Endodermal cell (in vitro differentiated cells): ENCODE measurements around the gene PPP2R2C. TPM values are rescaled to one million over a fixed set of nuclear protein-coding genes. Genes with fewer than 3 reads are reported as not detected.
A peak's percentile ranks its signal among the peaks of the same experiment; 100 is the strongest.

Experiments used
- DNase-seq: peaks from one replicate; pipeline ENCODE4 v3.0.0-alpha.2; 2017
- H3K27ac ChIP-seq: 2 replicates; pipeline ENCODE4 v1.5.1; 2013; ENCODE audit warnings: mild to moderate bottlenecking, low read depth, low read length, moderate library complexity
- H3K27me3 ChIP-seq: 2 replicates; pipeline ENCODE4 v1.6.1; 2013; ENCODE audit warnings: mild to moderate bottlenecking, low read length, moderate library complexity; ENCODE audit not compliant: insufficient read depth, control insufficient read depth, poor library complexity, severe bottlenecking
- H3K36me3 ChIP-seq: 2 replicates; pipeline ENCODE4 v1.7.0; 2013; ENCODE audit warnings: mild to moderate bottlenecking, low read length, moderate library complexity; ENCODE audit not compliant: control insufficient read depth, insufficient read depth
- H3K4me1 ChIP-seq: one replicate; pipeline ENCODE4 v1.7.0; 2013; ENCODE audit warnings: low read length; ENCODE audit not compliant: control insufficient read depth, insufficient read depth
- H3K4me3 ChIP-seq: 2 replicates; pipeline ENCODE4 v1.5.1; 2013; ENCODE audit warnings: mild to moderate bottlenecking, low read length, moderate library complexity
- H3K9ac ChIP-seq: 2 replicates; pipeline ENCODE4 v1.6.1; 2013; ENCODE audit warnings: mild to moderate bottlenecking, low read length, moderate library complexity; ENCODE audit not compliant: poor library complexity, severe bottlenecking; ENCODE audit errors: extremely low read depth
- H3K9me3 ChIP-seq: 2 replicates; pipeline ENCODE4 v1.6.1; 2013; ENCODE audit warnings: mild to moderate bottlenecking, low read length, moderate library complexity; ENCODE audit not compliant: control insufficient read depth
- H3K27ac Mint-ChIP-seq: 2 replicates; pipeline ENCODE4 v1.8.0; 2020; ENCODE audit warnings: mixed read lengths
- H3K27me3 Mint-ChIP-seq: 2 replicates; pipeline ENCODE4 v1.8.0; 2021; ENCODE audit warnings: mild to moderate bottlenecking, mixed read lengths; ENCODE audit not compliant: insufficient read depth
- H3K36me3 Mint-ChIP-seq: 2 replicates; pipeline ENCODE4 v1.8.0; 2020; ENCODE audit warnings: low read depth, mixed read lengths
- H3K4me1 Mint-ChIP-seq: 2 replicates; pipeline ENCODE4 v1.8.0; 2020; ENCODE audit warnings: mixed read lengths
- H3K4me3 Mint-ChIP-seq: 2 replicates; pipeline ENCODE4 v1.8.0; 2020; ENCODE audit warnings: mild to moderate bottlenecking, moderate library complexity, mixed read lengths
- H3K9me3 Mint-ChIP-seq: 2 replicates; pipeline ENCODE4 v1.8.0; 2020; ENCODE audit warnings: mild to moderate bottlenecking, mixed read lengths
- WGBS, 2 experiments: methylation state at CpG; one replicate each; pipeline versions ENCODE4 v1.1.5 to v1.1.7; 2013; ENCODE audit warnings: missing lambda C conversion rate in 2 of 2, mixed read lengths in 1 of 2; ENCODE audit not compliant: insufficient coverage in 1 of 2, insufficient read length in 1 of 2; 5-methylcytosine and 5-hydroxymethylcytosine counted together
- total RNA-seq, 2 donors: library from RNA; stranded (reverse); fragmentation: NEBNext Ultra II Directional in 1 of 2; extraction: Animal tissue kit (Norgen Biotek cat#: 25700) in 1 of 2; gene quantifications; 2 replicates in 1 of 2; 3 replicates in 1 of 2; pipeline ENCODE4 v1.2.1, GENCODE V29; 2021
- TF ChIP-seq, protein P1 (sequence below): fragments of 200-600 bp; sonication (generic); conservative IDR thresholded peaks from 2 replicates; pipeline ENCODE4 v1.5.0; 2021; ENCODE audit warnings: antibody characterized with exemption, mild to moderate bottlenecking

Gene PPP2R2C
- total RNA-seq, 2 donors from 2014 or later = 4.4 to 19.2 TPM

DNA sequence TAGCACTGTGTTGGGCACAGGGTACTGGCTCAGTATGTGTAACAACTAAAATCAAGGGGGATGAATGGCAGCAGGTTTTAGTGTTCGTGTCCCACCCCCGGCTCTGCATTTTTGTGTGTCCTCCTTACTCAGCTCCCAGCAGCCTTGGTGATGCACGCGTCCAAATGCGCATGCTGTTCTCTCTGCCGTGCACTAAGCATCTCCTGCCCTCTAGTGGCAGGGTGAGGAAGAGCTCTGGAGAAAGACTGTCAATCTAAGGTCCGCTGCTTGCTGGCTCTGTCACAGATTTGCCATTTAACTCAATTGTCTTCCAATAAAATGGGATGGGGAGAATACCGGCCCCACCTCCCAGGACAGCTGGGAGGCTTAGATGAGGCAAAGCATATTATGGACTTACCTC lies 141.4 kb downstream of the PPP2R2C start:
- Histone ChIP-seq H3K36me3 (peaks cover 4% of the 10 kb centered on the region), H3K27ac (no peak overlapping the region), H3K9ac (no peak overlapping the region), H3K4me1 (no peaks in the 10 kb centered on the region), H3K27me3 (no peaks in the 10 kb centered on the region), H3K4me3 (no peak overlapping the region), H3K9me3 (peaks cover 12% of the 10 kb centered on the region)
- WGBS, 2 experiments = 91 to 100% methylated on average over 3 to 8 of the region's 8 CpGs
- Mint-ChIP-seq H3K36me3 (peaks cover 27% of the 10 kb centered on the region), H3K4me3 (no peak overlapping the region), H3K27me3 (no peaks in the 10 kb centered on the region), H3K4me1 (no peaks in the 10 kb centered on the region), H3K27ac (no peak overlapping the region), H3K9me3 (peaks cover 16% of the 10 kb centered on the region)
- TF ChIP-seq, protein P1, sequence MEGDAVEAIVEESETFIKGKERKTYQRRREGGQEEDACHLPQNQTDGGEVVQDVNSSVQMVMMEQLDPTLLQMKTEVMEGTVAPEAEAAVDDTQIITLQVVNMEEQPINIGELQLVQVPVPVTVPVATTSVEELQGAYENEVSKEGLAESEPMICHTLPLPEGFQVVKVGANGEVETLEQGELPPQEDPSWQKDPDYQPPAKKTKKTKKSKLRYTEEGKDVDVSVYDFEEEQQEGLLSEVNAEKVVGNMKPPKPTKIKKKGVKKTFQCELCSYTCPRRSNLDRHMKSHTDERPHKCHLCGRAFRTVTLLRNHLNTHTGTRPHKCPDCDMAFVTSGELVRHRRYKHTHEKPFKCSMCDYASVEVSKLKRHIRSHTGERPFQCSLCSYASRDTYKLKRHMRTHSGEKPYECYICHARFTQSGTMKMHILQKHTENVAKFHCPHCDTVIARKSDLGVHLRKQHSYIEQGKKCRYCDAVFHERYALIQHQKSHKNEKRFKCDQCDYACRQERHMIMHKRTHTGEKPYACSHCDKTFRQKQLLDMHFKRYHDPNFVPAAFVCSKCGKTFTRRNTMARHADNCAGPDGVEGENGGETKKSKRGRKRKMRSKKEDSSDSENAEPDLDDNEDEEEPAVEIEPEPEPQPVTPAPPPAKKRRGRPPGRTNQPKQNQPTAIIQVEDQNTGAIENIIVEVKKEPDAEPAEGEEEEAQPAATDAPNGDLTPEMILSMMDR = peak; percentile 82
- peak; percentile 73 for DNase-seq

DNA sequence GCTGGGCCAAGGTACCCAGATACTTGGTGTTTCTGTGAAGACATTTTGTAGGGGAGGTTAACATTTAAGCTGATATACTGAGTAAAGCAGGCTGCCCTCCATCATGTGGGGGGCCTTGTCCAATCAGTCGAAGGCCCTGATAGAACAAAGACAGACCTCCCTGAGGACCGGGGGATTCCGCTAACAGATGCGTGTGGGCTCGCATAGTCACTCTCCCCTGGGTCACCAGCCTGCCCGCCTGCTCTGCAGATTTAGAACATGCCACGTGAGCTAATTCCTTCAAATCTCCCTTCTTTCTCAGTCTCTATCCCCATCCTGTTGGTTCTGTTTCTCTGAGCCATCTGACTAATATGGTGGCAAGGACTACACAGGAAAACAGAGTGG lies 142.0 kb downstream of the PPP2R2C start:
- peaks cover 12% of the 10 kb centered on the region for H3K9me3 ChIP-seq
- Mint-ChIP-seq H3K4me1 (no peaks in the 10 kb centered on the region), H3K9me3 (peaks cover 16% of the 10 kb centered on the region), H3K27ac (no peak overlapping the region), H3K27me3 (no peaks in the 10 kb centered on the region), H3K4me3 (no peak overlapping the region), H3K36me3 (peaks cover 28% of the 10 kb centered on the region)
- TF ChIP-seq, protein P1 = no peak
- DNase-seq = no peak
- peaks cover 4% of the 10 kb centered on the region for H3K36me3 ChIP-seq
- no peak overlapping the region for H3K9ac ChIP-seq
- no peak overlapping the region for H3K27ac ChIP-seq
- no peaks in the 10 kb centered on the region for H3K27me3 ChIP-seq
- H3K4me1 ChIP-seq = no peaks in the 10 kb centered on the region
- WGBS, 2 experiments = 91 to 93% methylated on average over 7 of the region's 7 CpGs
- no peak overlapping the region for H3K4me3 ChIP-seq

DNA sequence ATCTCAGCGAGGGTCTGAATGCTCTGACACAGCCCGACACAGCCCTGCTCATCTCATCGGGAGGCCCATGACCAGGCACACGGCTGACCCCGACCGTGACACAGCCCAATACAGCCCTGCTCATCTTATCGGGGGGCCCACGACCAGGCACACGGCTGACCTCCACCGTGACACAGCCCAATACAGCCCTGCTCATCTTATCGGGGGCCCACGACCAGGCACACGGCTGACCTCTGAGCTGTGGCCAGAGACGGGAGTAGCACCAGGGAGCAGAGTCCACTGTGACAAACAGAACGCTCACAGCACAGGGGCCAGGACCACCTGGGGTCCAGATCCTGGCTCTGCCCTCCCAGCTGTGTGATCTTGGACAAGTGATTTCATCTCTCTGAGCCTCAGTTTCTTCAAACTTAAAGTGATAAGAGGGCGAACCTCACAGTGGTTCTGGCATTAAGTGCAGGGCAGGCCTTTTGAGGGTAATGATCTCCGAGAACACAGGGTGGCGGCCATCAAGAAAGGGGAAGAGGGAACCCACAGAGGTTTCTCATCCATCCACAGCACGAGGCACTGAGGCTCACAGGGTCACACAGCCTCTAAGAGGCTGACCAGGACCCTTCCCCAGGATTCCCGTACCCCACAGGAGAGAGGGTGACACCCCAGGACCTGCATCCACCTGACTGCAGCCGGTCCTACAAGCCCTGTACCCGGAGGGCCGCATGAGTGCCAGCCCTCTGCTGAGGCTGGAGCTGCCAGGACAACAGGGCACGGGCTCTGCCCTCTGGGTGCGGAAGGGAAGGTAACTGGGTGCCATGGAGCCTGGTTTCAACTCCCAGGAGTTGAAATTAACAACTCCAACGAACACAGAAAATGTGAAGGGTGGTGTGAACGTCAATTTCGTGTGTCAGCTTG lies 142.7 kb downstream of the PPP2R2C start:
- Histone ChIP-seq H3K9me3 (peaks cover 12% of the 10 kb centered on the region), H3K36me3 (peaks cover 4% of the 10 kb centered on the region), H3K4me3 (no peak overlapping the region), H3K27me3 (no peaks in the 10 kb centered on the region), H3K27ac (no peak overlapping the region), H3K4me1 (no peaks in the 10 kb centered on the region), H3K9ac (no peak overlapping the region)
- Mint-ChIP-seq H3K9me3 (peaks cover 11% of the 10 kb centered on the region), H3K36me3 (peaks cover 22% of the 10 kb centered on the region), H3K27ac (no peak overlapping the region), H3K4me1 (no peaks in the 10 kb centered on the region), H3K4me3 (no peak overlapping the region), H3K27me3 (no peaks in the 10 kb centered on the region)
- TF ChIP-seq, protein P1 = no peak
- 90 to 92% methylated on average over 24 to 28 of the region's 28 CpGs for WGBS, 2 experiments
- no peak for DNase-seq
